Calu3 (cell line): ENCODE measurements around the gene TENM3. TPM values are rescaled to one million over a fixed set of nuclear protein-coding genes. Genes with fewer than 3 reads are reported as not detected.

Source experiments
- BruUV-seq: library from RNA; stranded (reverse); fragments of 400-500 nt; replicated peaks from 2 replicates; lab custom pipeline; 2021; lab: Mats Ljungman, UMichigan
- CTCF ChIA-PET: fragments of 300-600 bp; sonication (Branson Sonifier 250); formaldehyde crosslinking; loops from one replicate; lab custom pipeline; 2022; ENCODE audit warnings: antibody characterized with exemption; lab: Charles Lee
- DNase-seq: peaks from one replicate; pipeline ENCODE4 v3.0.0; 2022
- H3K27ac Mint-ChIP-seq: one replicate; pipeline ENCODE4 v1.8.0; 2022; ENCODE audit warnings: mixed read lengths; ENCODE audit not compliant: unreplicated experiment
- H3K27me3 Mint-ChIP-seq: one replicate; pipeline ENCODE4 v1.8.0; 2022; ENCODE audit warnings: mixed read lengths; ENCODE audit not compliant: unreplicated experiment
- H3K36me3 Mint-ChIP-seq: one replicate; pipeline ENCODE4 v1.8.0; 2022; ENCODE audit warnings: mild to moderate bottlenecking, moderate library complexity, mixed read lengths; ENCODE audit not compliant: insufficient read depth, unreplicated experiment
- H3K4me1 Mint-ChIP-seq: one replicate; pipeline ENCODE4 v1.8.0; 2022; ENCODE audit warnings: mild to moderate bottlenecking, low read depth, mixed read lengths; ENCODE audit not compliant: unreplicated experiment
- H3K4me3 Mint-ChIP-seq: one replicate; pipeline ENCODE4 v1.8.0; 2022; ENCODE audit warnings: mild to moderate bottlenecking, low read depth, moderate library complexity, mixed read lengths; ENCODE audit not compliant: unreplicated experiment
- H3K9me3 Mint-ChIP-seq: one replicate; pipeline ENCODE4 v1.8.0; 2022; ENCODE audit warnings: low read depth, mixed read lengths; ENCODE audit not compliant: unreplicated experiment
- CTCF ChIP-seq: fragments of 200-600 bp; IDR thresholded peaks from one replicate; pipeline ENCODE4 v1.8.0; 2022; ENCODE audit warnings: antibody characterized with exemption; ENCODE audit not compliant: unreplicated experiment
- intact Hi-C: fragments of 100-400 bp; cut with micrococcal nuclease; formaldehyde crosslinking; loops from one replicate; pipeline ENCODE4 v1.10.0; 2022; ENCODE audit not compliant: unreplicated experiment
- total RNA-seq: library from RNA; stranded (reverse); gene quantifications from 2 replicates; pipeline ENCODE4 v1.2.3, GENCODE V29; 2022

TENM3 gene
- total RNA-seq, 1 experiment from 2014 or later, result 5.9 TPM

- Mint-ChIP-seq H3K27ac (no peak overlapping the region), H3K27me3 (no peaks in the 10 kb centered on the region), H3K9me3 (no peaks in the 10 kb centered on the region), H3K4me3 (no peak overlapping the region), H3K4me1 (no peaks in the 10 kb centered on the region), H3K36me3 (no peaks in the 10 kb centered on the region)
- no peak for TF ChIP-seq CTCF
- BruUV-seq, result no TSS peak
- CTCF ChIA-PET, result no interaction called here
- no peak for DNase-seq
- intact Hi-C loops, result no loop called here
Observed at GRCh38 chr4:182582245-182582644, 339.0 kb downstream of the TENM3 start.

- no TSS peak for BruUV-seq
- intact Hi-C loops, result no loop called here
- H3K27ac Mint-ChIP-seq, result no peak overlapping the region
- H3K4me3 Mint-ChIP-seq, result no peak overlapping the region
- CTCF ChIA-PET, result no interaction called here
- no peak for DNase-seq
- no peaks in the 10 kb centered on the region for H3K4me1 Mint-ChIP-seq
- H3K9me3 Mint-ChIP-seq, result no peaks in the 10 kb centered on the region
- H3K36me3 Mint-ChIP-seq, result no peaks in the 10 kb centered on the region
- TF ChIP-seq CTCF, result no peak
- no peaks in the 10 kb centered on the region for H3K27me3 Mint-ChIP-seq
Observed at GRCh38 chr4:182583703-182584415, 340.7 kb downstream of the TENM3 start.

GRCh38 chr4:182585321-182585720 is 342.1 kb downstream of the TENM3 start:
- Mint-ChIP-seq H3K4me1 (no peaks in the 10 kb centered on the region), H3K27ac (no peak overlapping the region), H3K36me3 (no peaks in the 10 kb centered on the region), H3K4me3 (no peak overlapping the region), H3K27me3 (no peaks in the 10 kb centered on the region), H3K9me3 (no peaks in the 10 kb centered on the region)
- BruUV-seq, result no TSS peak
- TF ChIP-seq CTCF, result no peak
- intact Hi-C loops, result no loop called here
- DNase-seq, result no peak
- CTCF ChIA-PET, result no interaction called here

- intact Hi-C loops, result no loop called here
- Mint-ChIP-seq H3K27ac (no peak overlapping the region), H3K4me3 (no peak overlapping the region), H3K36me3 (no peaks in the 10 kb centered on the region), H3K4me1 (no peaks in the 10 kb centered on the region), H3K9me3 (no peaks in the 10 kb centered on the region), H3K27me3 (no peaks in the 10 kb centered on the region)
- no TSS peak for BruUV-seq
- CTCF ChIA-PET, result interaction anchor here (0.6 kb wide), 1 partner anchor 1315 kb away, joined by 3 read pairs; no protein-coding TSS in a partner anchor
- TF ChIP-seq CTCF, result no peak
- no peak for DNase-seq
Observed at GRCh38 chr4:182589100-182589499, 345.9 kb downstream of the TENM3 start.
